ENCODE measurements around the gene ARHGEF39.

Gene ARHGEF39

GRCh38 chr9:35629597-35629996, 35.4 kb downstream of the ARHGEF39 start:
- Histone ChIP-seq H3K18ac (ENCODE audit: low read depth in 1 of 2, low read length in 2 of 2) (no peak overlapping the region), H2AFZ (ENCODE audit: low read depth, low read length) (no peak overlapping the region)

GRCh38 chr9:35628389-35628991, 36.5 kb downstream of the ARHGEF39 start:
- Histone ChIP-seq H3K27ac (ENCODE audit: low read length, poor library complexity, severe bottlenecking) (no peak overlapping the region), H3K36me3 (ENCODE audit: control insufficient read depth in 1 of 2, insufficient read depth in 2 of 2, low read depth in 1 of 2, low read length in 2 of 2) (no peaks in the 10 kb centered on the region), H3K18ac (ENCODE audit: low read depth in 1 of 2, low read length in 2 of 2) (no peak overlapping the region), H2BK5ac (ENCODE audit: low read depth, low read length, poor library complexity, severe bottlenecking) (no peak overlapping the region), H3K23ac (ENCODE audit: low read length in 2 of 2) (no peak overlapping the region), H3K4me3 (ENCODE audit: insufficient read depth in 1 of 2, low read depth in 1 of 2, low read length in 2 of 2) (no peak overlapping the region), H3K9ac (ENCODE audit: low read length) (no peak overlapping the region), H3K14ac (ENCODE audit: low read length in 2 of 2) (peak overlapping the region in 1 of 2 experiments; percentile 79), H2AK5ac (ENCODE audit: low read length, severe bottlenecking) (no peak overlapping the region), H4K8ac (ENCODE audit: low read length) (no peak overlapping the region), H3K79me1 (replicated peaks; ENCODE audit: low read length, poor library complexity, severe bottlenecking) (no peaks in the 10 kb centered on the region), H2AFZ (ENCODE audit: low read depth, low read length) (no peak overlapping the region), H4K91ac (ENCODE audit: low read length) (no peak overlapping the region), H2BK12ac (ENCODE audit: low read length in 2 of 2) (no peak overlapping the region), H3K9me3 (ENCODE audit: control insufficient read depth, low read length) (no peaks in the 10 kb centered on the region), H3K4me1 (ENCODE audit: control insufficient read depth, insufficient read depth, low read depth, low read length) (peaks cover 1% of the 10 kb centered on the region), H3K4me2 (ENCODE audit: low read length, poor library complexity, severe bottlenecking) (no peak overlapping the region), H2BK120ac (ENCODE audit: low read depth, low read length) (no peak overlapping the region), H3K27me3 (ENCODE audit: control insufficient read depth in 1 of 2, insufficient read depth in 1 of 2, low read length in 2 of 2) (no peaks in the 10 kb centered on the region), H3K4ac (ENCODE audit: low read depth in 1 of 2, low read length in 2 of 2) (no peak overlapping the region), H2BK15ac (ENCODE audit: low read depth, poor library complexity, severe bottlenecking) (no peak overlapping the region)
- 90% methylated on average over 6 of the region's 6 CpGs for WGBS
- DNase-seq = no peak

More at GRCh38 chr9:35629597-35629996, 35.4 kb downstream of the ARHGEF39 start:
- DNase-seq = no peak
- Histone ChIP-seq H3K27ac (ENCODE audit: low read length, poor library complexity, severe bottlenecking) (no peak overlapping the region), H2BK120ac (ENCODE audit: low read depth, low read length) (no peak overlapping the region), H2BK5ac (ENCODE audit: low read depth, low read length, poor library complexity, severe bottlenecking) (peak overlapping the region; percentile 14), H3K4me2 (ENCODE audit: low read length, poor library complexity, severe bottlenecking) (no peak overlapping the region), H3K23ac (ENCODE audit: low read length in 2 of 2) (no peak overlapping the region), H3K4me1 (ENCODE audit: control insufficient read depth, insufficient read depth, low read depth, low read length) (peaks cover 1% of the 10 kb centered on the region), H3K14ac (ENCODE audit: low read length in 2 of 2) (peak overlapping the region in 1 of 2 experiments; percentile 91), H3K79me1 (replicated peaks; ENCODE audit: low read length, poor library complexity, severe bottlenecking) (no peaks in the 10 kb centered on the region), H3K27me3 (ENCODE audit: control insufficient read depth in 1 of 2, insufficient read depth in 1 of 2, low read length in 2 of 2) (no peaks in the 10 kb centered on the region), H2AK5ac (ENCODE audit: low read length, severe bottlenecking) (no peak overlapping the region), H3K9me3 (ENCODE audit: control insufficient read depth, low read length) (no peaks in the 10 kb centered on the region), H3K36me3 (ENCODE audit: control insufficient read depth in 1 of 2, insufficient read depth in 2 of 2, low read depth in 1 of 2, low read length in 2 of 2) (no peaks in the 10 kb centered on the region), H2BK15ac (ENCODE audit: low read depth, poor library complexity, severe bottlenecking) (no peak overlapping the region), H4K91ac (ENCODE audit: low read length) (no peak overlapping the region), H3K9ac (ENCODE audit: low read length) (no peak overlapping the region), H4K8ac (ENCODE audit: low read length) (no peak overlapping the region), H3K4me3 (ENCODE audit: insufficient read depth in 1 of 2, low read depth in 1 of 2, low read length in 2 of 2) (no peak overlapping the region), H3K4ac (ENCODE audit: low read depth in 1 of 2, low read length in 2 of 2) (no peak overlapping the region), H2BK12ac (ENCODE audit: low read length in 2 of 2) (no peak overlapping the region)
- WGBS = 87% methylated on average over 5 of the region's 5 CpGs

- no peak overlapping the region for H3K14ac ChIP-seq (ENCODE audit: low read length in 2 of 2)
- H2BK5ac ChIP-seq (ENCODE audit: low read depth, low read length, poor library complexity, severe bottlenecking) = no peak overlapping the region
- no peak overlapping the region for H3K18ac ChIP-seq (ENCODE audit: low read depth in 1 of 2, low read length in 2 of 2)
- H2BK12ac ChIP-seq (ENCODE audit: low read length in 2 of 2) = no peak overlapping the region
- H3K79me1 ChIP-seq (replicated peaks; ENCODE audit: low read length, poor library complexity, severe bottlenecking) = no peaks in the 10 kb centered on the region
- no peak overlapping the region for H4K91ac ChIP-seq (ENCODE audit: low read length)
- H3K9ac ChIP-seq (ENCODE audit: low read length) = no peak overlapping the region
- no peak overlapping the region for H2AFZ ChIP-seq (ENCODE audit: low read depth, low read length)
- H3K36me3 ChIP-seq (ENCODE audit: control insufficient read depth in 1 of 2, insufficient read depth in 2 of 2, low read depth in 1 of 2, low read length in 2 of 2) = no peaks in the 10 kb centered on the region
- H2BK15ac ChIP-seq (ENCODE audit: low read depth, poor library complexity, severe bottlenecking) = no peak overlapping the region
- DNase-seq = no peak
- peaks cover 1% of the 10 kb centered on the region for H3K4me1 ChIP-seq (ENCODE audit: control insufficient read depth, insufficient read depth, low read depth, low read length)
- H3K9me3 ChIP-seq (ENCODE audit: control insufficient read depth, low read length) = no peaks in the 10 kb centered on the region
- H3K23ac ChIP-seq (ENCODE audit: low read length in 2 of 2) = no peak overlapping the region
- H3K4ac ChIP-seq (ENCODE audit: low read depth in 1 of 2, low read length in 2 of 2) = no peak overlapping the region
- H4K8ac ChIP-seq (ENCODE audit: low read length) = no peak overlapping the region
- no peak overlapping the region for H3K27ac ChIP-seq (ENCODE audit: low read length, poor library complexity, severe bottlenecking)
- H2BK120ac ChIP-seq (ENCODE audit: low read depth, low read length) = no peak overlapping the region
- no peak overlapping the region for H2AK5ac ChIP-seq (ENCODE audit: low read length, severe bottlenecking)
- 88% methylated on average over 2 of the region's 2 CpGs for WGBS
- no peak overlapping the region for H3K4me2 ChIP-seq (ENCODE audit: low read length, poor library complexity, severe bottlenecking)
- no peaks in the 10 kb centered on the region for H3K27me3 ChIP-seq (ENCODE audit: control insufficient read depth in 1 of 2, insufficient read depth in 1 of 2, low read length in 2 of 2)
- H3K4me3 ChIP-seq (ENCODE audit: insufficient read depth in 1 of 2, low read depth in 1 of 2, low read length in 2 of 2) = no peak overlapping the region
Observed at GRCh38 chr9:35627575-35627974, 37.4 kb downstream of the ARHGEF39 start.

GRCh38 chr9:35619800-35620158, 45.2 kb downstream of the ARHGEF39 start:
- Histone ChIP-seq H3K18ac (ENCODE audit: low read depth in 1 of 2, low read length in 2 of 2) (no peak overlapping the region), H3K4me3 (ENCODE audit: insufficient read depth in 1 of 2, low read depth in 1 of 2, low read length in 2 of 2) (no peak overlapping the region), H2BK5ac (ENCODE audit: low read depth, low read length, poor library complexity, severe bottlenecking) (no peak overlapping the region), H2AFZ (ENCODE audit: low read depth, low read length) (no peak overlapping the region), H3K4me2 (ENCODE audit: low read length, poor library complexity, severe bottlenecking) (no peak overlapping the region), H3K36me3 (ENCODE audit: control insufficient read depth in 1 of 2, insufficient read depth in 2 of 2, low read depth in 1 of 2, low read length in 2 of 2) (no peaks in the 10 kb centered on the region), H3K4ac (ENCODE audit: low read depth in 1 of 2, low read length in 2 of 2) (no peak overlapping the region), H3K9me3 (ENCODE audit: control insufficient read depth, low read length) (no peaks in the 10 kb centered on the region), H3K27me3 (ENCODE audit: control insufficient read depth in 1 of 2, insufficient read depth in 1 of 2, low read length in 2 of 2) (peaks cover 0 to 56% of the 10 kb centered on the region in 2 experiments), H2AK5ac (ENCODE audit: low read length, severe bottlenecking) (no peak overlapping the region), H3K14ac (ENCODE audit: low read length in 2 of 2) (no peak overlapping the region), H2BK15ac (ENCODE audit: low read depth, poor library complexity, severe bottlenecking) (no peak overlapping the region), H2BK12ac (ENCODE audit: low read length in 2 of 2) (no peak overlapping the region), H4K8ac (ENCODE audit: low read length) (no peak overlapping the region), H3K79me1 (replicated peaks; ENCODE audit: low read length, poor library complexity, severe bottlenecking) (no peaks in the 10 kb centered on the region), H3K23ac (ENCODE audit: low read length in 2 of 2) (no peak overlapping the region), H3K27ac (ENCODE audit: low read length, poor library complexity, severe bottlenecking) (no peak overlapping the region), H3K9ac (ENCODE audit: low read length) (no peak overlapping the region), H4K91ac (ENCODE audit: low read length) (no peak overlapping the region), H2BK120ac (ENCODE audit: low read depth, low read length) (no peak overlapping the region), H3K4me1 (ENCODE audit: control insufficient read depth, insufficient read depth, low read depth, low read length) (peaks cover 7% of the 10 kb centered on the region)
- WGBS = no CpG with 5 or more reads among the region's 2 CpGs
- DNase-seq = no peak

Measured in mesenchymal stem cell (in vitro differentiated cells and primary cell).